WTC11 (cell line): ENCODE measurements around the gene CADM1. TPM values are rescaled to one million over a fixed set of nuclear protein-coding genes. Genes with fewer than 3 reads are reported as not detected.

Experiments used
- ATAC-seq: fragments of 200-7000 bp; cut with Tn5 transposase; 2 replicates; pipeline ENCODE4 v1.10.0; 2021; ENCODE audit warnings: mild to moderate bottlenecking, moderate library complexity
- CTCF ChIA-PET: fragments of 300-600 bp; sonication (Branson Sonifier 250); formaldehyde crosslinking; loops from one replicate; lab custom pipeline; 2021; ENCODE audit warnings: antibody characterized with exemption; lab: Charles Lee
- POLR2A ChIA-PET: fragments of 350-600 bp; sonication (Branson Sonifier 250); formaldehyde crosslinking; loops from one replicate; lab custom pipeline; 2021; ENCODE audit warnings: antibody characterized with exemption; lab: Charles Lee
- DNase-seq: peaks from one replicate; pipeline ENCODE4 v3.0.0; 2021; ENCODE audit warnings: low spot score
- H3K27ac Mint-ChIP-seq: 2 replicates; pipeline ENCODE4 v1.8.0; 2021; ENCODE audit warnings: mixed read lengths
- H3K27me3 Mint-ChIP-seq: 2 replicates; pipeline ENCODE4 v1.8.0; 2021; ENCODE audit warnings: low read depth, mild to moderate bottlenecking, moderate library complexity, mixed read lengths
- H3K36me3 Mint-ChIP-seq: 2 replicates; pipeline ENCODE4 v1.8.0; 2021; ENCODE audit warnings: mixed read lengths
- H3K4me1 Mint-ChIP-seq: 2 replicates; pipeline ENCODE4 v1.8.0; 2022; ENCODE audit warnings: mixed read lengths
- H3K4me3 Mint-ChIP-seq: 2 replicates; pipeline ENCODE4 v1.8.0; 2021; ENCODE audit warnings: mild to moderate bottlenecking, moderate library complexity, mixed read lengths
- H3K9me3 Mint-ChIP-seq: 2 replicates; pipeline ENCODE4 v1.8.0; 2021; ENCODE audit warnings: mixed read lengths
- AR ChIP-seq: fragments of 250-450 bp; sonication (Bioruptor Pico); IDR thresholded peaks from 2 replicates; pipeline ENCODE4 v1.9.0; 2021; ENCODE audit warnings: mild to moderate bottlenecking
- ATF6 ChIP-seq: sonication (generic); formaldehyde crosslinking; IDR thresholded peaks from 2 replicates; pipeline ENCODE4 v1.8.1; 2023; ENCODE audit warnings: mild to moderate bottlenecking, missing genetic modification reagents
- CREB1 ChIP-seq: sonication (generic); formaldehyde crosslinking; IDR thresholded peaks from 2 replicates; pipeline ENCODE4 v1.8.0; 2023; ENCODE audit warnings: mild to moderate bottlenecking, missing genetic modification reagents
- CTCF ChIP-seq: fragments of 200-600 bp; IDR thresholded peaks from 2 replicates; pipeline ENCODE4 v1.8.0; 2022; ENCODE audit warnings: antibody characterized with exemption
- ERG ChIP-seq: fragments of 250-450 bp; sonication (Bioruptor Pico); IDR thresholded peaks from 2 replicates; pipeline ENCODE4 v1.8.0; 2021; ENCODE audit warnings: mild to moderate bottlenecking
- GRHL2 ChIP-seq: fragments of 250-450 bp; sonication (Bioruptor Pico); IDR thresholded peaks from 2 replicates; pipeline ENCODE4 v1.8.0; 2022; ENCODE audit warnings: mild to moderate bottlenecking, moderate library complexity; ENCODE audit not compliant: insufficient replicate concordance, severe bottlenecking
- IRF2 ChIP-seq: sonication (generic); formaldehyde crosslinking; IDR thresholded peaks from 2 replicates; pipeline ENCODE4 v1.8.0; 2022; ENCODE audit warnings: low read depth, missing genetic modification reagents, borderline replicate concordance
- JAZF1 ChIP-seq: fragments of 250-450 bp; sonication (Bioruptor Pico); IDR thresholded peaks from 2 replicates; pipeline ENCODE4 v1.9.0; 2021; ENCODE audit warnings: moderate library complexity, mild to moderate bottlenecking, inconsistent platforms
- KAT7 ChIP-seq: sonication (generic); formaldehyde crosslinking; IDR thresholded peaks from 2 replicates; pipeline ENCODE4 v1.8.1; 2023; ENCODE audit warnings: missing genetic modification reagents, mild to moderate bottlenecking, borderline replicate concordance
- MLX ChIP-seq: sonication (generic); formaldehyde crosslinking; IDR thresholded peaks from 2 replicates; pipeline ENCODE4 v1.8.1; 2023; ENCODE audit warnings: mild to moderate bottlenecking, missing genetic modification reagents, moderate library complexity
- NFATC4 ChIP-seq: fragments of 250-450 bp; sonication (Bioruptor Pico); IDR thresholded peaks from 2 replicates; pipeline ENCODE4 v1.9.0; 2021; ENCODE audit warnings: mild to moderate bottlenecking
- NFE2L1 ChIP-seq: sonication (generic); formaldehyde crosslinking; IDR thresholded peaks from 2 replicates; pipeline ENCODE4 v1.8.1; 2023; ENCODE audit warnings: missing genetic modification reagents
- OVOL2 ChIP-seq: fragments of 250-450 bp; sonication (Bioruptor Pico); IDR thresholded peaks from 2 replicates; pipeline ENCODE4 v1.9.0; 2021; ENCODE audit warnings: mild to moderate bottlenecking, borderline replicate concordance
- TEAD1 ChIP-seq: sonication (generic); formaldehyde crosslinking; IDR thresholded peaks from 2 replicates; pipeline ENCODE4 v1.8.0; 2022; ENCODE audit warnings: mild to moderate bottlenecking, missing genetic modification reagents
- TEAD4 ChIP-seq: sonication (generic); formaldehyde crosslinking; IDR thresholded peaks from 2 replicates; pipeline ENCODE4 v1.8.0; 2022; ENCODE audit warnings: mild to moderate bottlenecking, missing genetic modification reagents
- TP53 ChIP-seq: sonication (generic); formaldehyde crosslinking; IDR thresholded peaks from 2 replicates; pipeline ENCODE4 v1.8.1; 2023; ENCODE audit warnings: mild to moderate bottlenecking, missing genetic modification reagents
- ZBTB43 ChIP-seq: sonication (generic); formaldehyde crosslinking; IDR thresholded peaks from 2 replicates; pipeline ENCODE4 v1.8.1; 2023; ENCODE audit warnings: mild to moderate bottlenecking, missing genetic modification reagents
- ZNF219 ChIP-seq: sonication (generic); formaldehyde crosslinking; IDR thresholded peaks from 2 replicates; pipeline ENCODE4 v1.8.0; 2023; ENCODE audit warnings: missing genetic modification reagents, mild to moderate bottlenecking, borderline replicate concordance
- ZNF232 ChIP-seq: sonication (generic); formaldehyde crosslinking; IDR thresholded peaks from 2 replicates; pipeline ENCODE4 v1.8.0; 2022; ENCODE audit warnings: mild to moderate bottlenecking, missing genetic modification reagents
- ZNF281 ChIP-seq: sonication (generic); formaldehyde crosslinking; IDR thresholded peaks from 2 replicates; pipeline ENCODE4 v1.8.0; 2023; ENCODE audit warnings: mild to moderate bottlenecking, missing genetic modification reagents
- ZNF423 ChIP-seq: fragments of 250-450 bp; sonication (Bioruptor Pico); IDR thresholded peaks from 2 replicates; pipeline ENCODE4 v2.1.2; 2022; ENCODE audit warnings: mild to moderate bottlenecking, moderate library complexity
- total RNA-seq: library from RNA; stranded (reverse); gene quantifications from 3 replicates; pipeline ENCODE4 v1.2.3, GENCODE V29; 2021

Gene CADM1
- total RNA-seq, 1 experiment from 2014 or later = 26.8 TPM

GRCh38 chr11:115167456-115167855 lies 336.8 kb downstream of the CADM1 start:
- H3K36me3 Mint-ChIP-seq = no peaks in the 10 kb centered on the region
- no peak for DNase-seq
- H3K4me1 Mint-ChIP-seq = peaks cover 62% of the 10 kb centered on the region
- H3K27ac Mint-ChIP-seq = no peak overlapping the region
- ChIA-PET CTCF (interaction anchor here (1.4 to 1.5 kb wide), 2 partner anchors 10 to 275 kb away, joined by 3 to 5 read pairs; no protein-coding TSS in a partner anchor), POLR2A (no interaction called here)
- TF ChIP-seq AR (CRISPR knock-in tag) = no peak
- TF ChIP-seq ZBTB43 (CRISPR knock-in tag) = no peak
- no peak for TF ChIP-seq MLX (CRISPR knock-in tag)
- TF ChIP-seq KAT7 = no peak
- no peak for TF ChIP-seq ERG
- no peak for TF ChIP-seq IRF2 (CRISPR knock-in tag)
- H3K27me3 Mint-ChIP-seq = peaks cover 6% of the 10 kb centered on the region; the same call in 1 of the 2 replicates
- no peak for ATAC-seq
- H3K9me3 Mint-ChIP-seq = no peaks in the 10 kb centered on the region
- H3K4me3 Mint-ChIP-seq = no peak overlapping the region

GRCh38 chr11:115166820-115167219 lies 337.4 kb downstream of the CADM1 start:
- no peak for DNase-seq
- Mint-ChIP-seq H3K36me3 (no peaks in the 10 kb centered on the region), H3K27me3 (peaks cover 6% of the 10 kb centered on the region; the same call in 1 of the 2 replicates), H3K4me1 (peaks cover 68% of the 10 kb centered on the region), H3K4me3 (no peak overlapping the region), H3K9me3 (no peaks in the 10 kb centered on the region), H3K27ac (no peak overlapping the region)
- TF ChIP-seq ZNF423 (CRISPR knock-in tag) (no peak), CREB1 (CRISPR knock-in tag) (no peak), ZNF219 (CRISPR knock-in tag) (no peak), CTCF (no peak), TP53 (no peak), ZNF232 (CRISPR knock-in tag) (no peak), NFE2L1 (no peak), TEAD4 (CRISPR knock-in tag) (no peak), OVOL2 (CRISPR knock-in tag) (no peak), ZBTB43 (CRISPR knock-in tag) (no peak), JAZF1 (CRISPR knock-in tag) (no peak), NFATC4 (CRISPR knock-in tag) (no peak), KAT7 (no peak), ZNF281 (CRISPR knock-in tag) (no peak), ATF6 (CRISPR knock-in tag) (no peak), GRHL2 (no peak), TEAD1 (CRISPR knock-in tag) (no peak)
- ChIA-PET CTCF (interaction anchor here (1.4 to 1.5 kb wide), 2 partner anchors 9 to 274 kb away, joined by 3 to 5 read pairs; no protein-coding TSS in a partner anchor), POLR2A (no interaction called here)
- no peak for ATAC-seq
